Measurements from ENCODE around the gene BNIP2.
A peak's percentile ranks its signal among the peaks of the same experiment; 100 is the strongest.
"Not testable (repeated sequence)": the region's sequence is repeated elsewhere in the genome, so short reads cannot be mapped to it uniquely, and the experiment has no call there.

The BNIP2 gene, protein sequence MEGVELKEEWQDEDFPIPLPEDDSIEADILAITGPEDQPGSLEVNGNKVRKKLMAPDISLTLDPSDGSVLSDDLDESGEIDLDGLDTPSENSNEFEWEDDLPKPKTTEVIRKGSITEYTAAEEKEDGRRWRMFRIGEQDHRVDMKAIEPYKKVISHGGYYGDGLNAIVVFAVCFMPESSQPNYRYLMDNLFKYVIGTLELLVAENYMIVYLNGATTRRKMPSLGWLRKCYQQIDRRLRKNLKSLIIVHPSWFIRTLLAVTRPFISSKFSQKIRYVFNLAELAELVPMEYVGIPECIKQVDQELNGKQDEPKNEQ

GRCh38 chr15:59688782-59689625 is at the start of gene BNIP2:
Gene BNIP2 (minus strand): TSS chr15:59689320. CDS start chr15:59682457, 6,863 bp downstream.
- peak; percentile 83 for DNase-seq (ENCODE audit: low read depth)

GRCh38 chr15:59738676-59739075 is 49.6 kb upstream of the BNIP2 start:
- no peak for DNase-seq (ENCODE audit: low read depth)

- DNase-seq (ENCODE audit: low read depth), result no peak
These were observed 47.1 kb upstream of the BNIP2 start for GRCh38 chr15:59736181-59736580.

GRCh38 chr15:59725151-59725486 is 36.0 kb upstream of the BNIP2 start:
- no peak for DNase-seq (ENCODE audit: low read depth)

DNA sequence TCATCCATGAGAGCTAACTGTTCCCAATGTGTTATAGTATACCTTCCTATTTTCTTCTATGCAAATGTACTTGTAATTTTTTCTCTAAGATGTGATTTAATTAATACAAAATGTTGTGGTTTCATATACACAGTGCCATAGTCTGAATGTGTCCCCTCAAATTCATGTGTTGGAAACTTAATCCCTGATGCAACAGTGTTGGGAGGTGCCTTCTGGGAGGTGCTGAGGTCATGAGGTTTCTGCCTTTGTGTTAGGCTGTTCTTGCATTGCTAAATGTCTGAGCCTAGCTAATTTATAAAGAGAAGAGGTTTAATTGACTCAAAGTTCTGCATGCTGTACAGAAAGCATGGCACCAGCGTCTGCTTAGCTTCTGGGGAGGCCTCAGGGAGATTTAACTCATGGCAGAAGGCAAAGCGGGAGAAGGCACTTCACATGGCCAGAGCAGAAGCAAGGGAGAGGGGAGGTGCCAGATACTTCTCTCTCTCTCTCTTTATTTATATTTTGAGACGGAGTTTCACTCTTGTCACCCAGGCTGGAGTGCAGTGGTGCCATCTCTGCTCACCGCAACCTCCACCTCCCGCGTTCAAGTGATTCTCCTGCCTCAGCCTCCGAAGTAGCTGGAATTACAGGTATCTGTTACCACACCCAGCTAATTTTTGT is 34.7 kb upstream of the BNIP2 start:
- no peak for DNase-seq (ENCODE audit: low read depth)

DNA sequence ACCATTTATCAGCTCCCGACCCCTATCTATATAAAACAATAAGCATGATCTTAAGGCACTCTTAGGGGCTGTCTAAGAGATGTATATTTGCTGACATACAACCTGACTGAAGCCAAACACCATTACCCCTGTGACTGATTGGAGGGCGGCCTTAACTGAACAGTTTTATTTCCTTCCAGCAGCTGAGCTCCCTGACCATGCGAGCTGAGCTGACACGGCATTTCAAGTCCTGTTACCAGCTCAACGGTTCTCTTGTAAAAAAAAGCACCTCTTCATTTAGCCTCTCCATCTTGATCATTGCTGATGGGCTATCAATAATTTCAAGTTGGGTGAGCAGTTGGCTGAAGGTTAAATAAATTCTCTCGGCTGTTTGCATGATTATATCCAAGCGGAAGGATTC is 33.4 kb upstream of the BNIP2 start:
- DNase-seq (ENCODE audit: low read depth), result no peak

- no peak for DNase-seq (ENCODE audit: low read depth)
These were observed 32.9 kb upstream of the BNIP2 start for GRCh38 chr15:59722037-59722436.

- DNase-seq (ENCODE audit: low read depth), result no peak
These were observed 32.3 kb upstream of the BNIP2 start for GRCh38 chr15:59721411-59721810.

GRCh38 chr15:59713177-59713576 is 24.1 kb upstream of the BNIP2 start:
- no peak for DNase-seq (ENCODE audit: low read depth)

DNA sequence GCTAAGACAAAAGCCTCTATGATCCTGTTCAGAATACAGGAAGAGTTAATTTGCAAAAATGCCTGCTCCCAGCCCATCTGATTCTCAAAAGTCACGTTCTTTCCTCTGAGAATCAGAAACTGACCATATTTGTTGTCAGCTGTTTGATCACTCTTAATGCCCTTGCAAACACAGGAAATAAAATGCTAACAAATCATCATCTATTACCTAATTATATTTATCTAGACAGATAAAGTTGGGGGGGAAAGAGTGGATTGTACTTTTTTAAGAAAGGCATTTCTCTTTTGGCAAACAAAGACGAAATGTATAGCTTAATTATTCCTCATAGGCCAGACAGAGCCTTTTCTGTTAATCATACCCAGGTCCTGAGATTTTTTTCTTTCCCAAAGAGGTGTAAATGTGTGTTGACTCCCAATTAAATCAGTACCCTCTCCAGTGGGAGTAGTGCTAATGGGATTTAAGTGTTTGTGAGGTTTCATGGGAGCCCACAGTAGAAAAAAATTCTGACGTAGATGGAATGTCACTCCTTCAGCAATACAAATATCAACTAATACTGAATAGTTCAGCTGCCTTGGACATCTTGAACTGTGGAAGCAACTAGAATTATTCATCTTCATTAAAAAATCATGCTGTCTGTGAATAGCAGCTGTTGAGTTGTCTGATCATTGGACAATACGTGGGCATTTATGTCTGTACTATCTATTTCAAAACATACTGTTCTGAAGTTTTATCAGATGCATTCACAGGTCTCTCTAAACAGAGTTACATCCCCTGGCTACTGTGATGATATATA is 22.5 kb upstream of the BNIP2 start:
- no peak for DNase-seq (ENCODE audit: low read depth)

- DNase-seq (ENCODE audit: low read depth), result no peak
These were observed 18.5 kb upstream of the BNIP2 start for GRCh38 chr15:59707619-59708018.

DNA sequence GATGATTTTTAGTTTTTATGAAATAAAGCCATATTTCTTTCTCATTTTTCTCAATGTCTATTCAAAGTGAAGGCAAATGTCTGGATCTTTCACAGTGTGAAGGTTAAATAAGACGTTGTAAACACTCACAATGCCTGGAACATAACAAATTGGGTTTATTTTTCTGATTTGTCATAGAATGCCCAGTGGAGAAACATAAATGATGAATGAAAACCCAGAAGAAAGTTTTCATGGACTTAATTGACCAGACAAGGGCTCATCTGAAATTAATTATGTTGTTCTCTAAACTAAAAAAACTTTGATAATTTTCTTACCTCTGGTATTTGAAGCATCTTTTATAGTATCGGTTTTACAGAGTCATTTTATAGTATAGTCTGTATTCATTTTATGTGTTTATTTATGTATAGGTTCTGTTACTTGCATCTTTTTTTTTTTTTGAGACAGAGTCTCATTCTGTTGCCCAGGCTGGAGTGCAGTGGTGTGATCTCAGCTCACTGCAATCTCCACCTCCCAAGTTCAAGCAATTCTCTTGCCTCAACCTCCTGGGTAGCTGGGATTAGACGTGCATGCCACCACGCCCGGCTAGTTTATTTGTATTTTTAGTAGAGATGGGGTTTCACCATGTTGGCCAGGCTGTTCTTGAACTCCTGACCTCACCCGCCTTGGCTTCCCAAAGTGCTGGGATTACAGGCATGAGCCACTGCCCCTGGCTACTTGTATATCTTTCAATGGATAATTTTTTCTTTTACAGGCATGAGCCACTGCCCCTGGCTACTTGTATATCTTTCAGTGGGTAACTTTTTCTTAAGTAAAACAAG is 15.1 kb upstream of the BNIP2 start:
- DNase-seq (ENCODE audit: low read depth), result no peak

DNA sequence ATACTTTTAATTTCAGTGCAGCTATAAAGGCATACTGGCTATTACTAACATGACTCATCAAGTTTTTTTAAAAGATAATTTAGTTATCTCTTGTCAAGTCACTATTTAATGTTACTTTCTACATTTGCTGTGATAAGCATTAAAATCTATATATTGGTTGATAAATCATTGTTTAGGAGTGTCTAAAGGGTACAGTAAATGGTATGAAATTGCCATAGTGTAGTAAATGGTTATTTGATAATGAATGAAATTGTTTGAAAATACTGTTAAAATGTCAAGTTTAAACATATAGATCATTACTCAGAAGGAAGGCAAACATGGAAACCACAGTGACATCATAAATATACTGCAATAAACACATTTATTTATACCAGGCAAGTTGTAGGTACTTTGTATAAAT is 13.2 kb upstream of the BNIP2 start:
- no peak for DNase-seq (ENCODE audit: low read depth)

GRCh38 chr15:59701880-59702279 is 12.8 kb upstream of the BNIP2 start:
- DNase-seq (ENCODE audit: low read depth), result no peak

DNA sequence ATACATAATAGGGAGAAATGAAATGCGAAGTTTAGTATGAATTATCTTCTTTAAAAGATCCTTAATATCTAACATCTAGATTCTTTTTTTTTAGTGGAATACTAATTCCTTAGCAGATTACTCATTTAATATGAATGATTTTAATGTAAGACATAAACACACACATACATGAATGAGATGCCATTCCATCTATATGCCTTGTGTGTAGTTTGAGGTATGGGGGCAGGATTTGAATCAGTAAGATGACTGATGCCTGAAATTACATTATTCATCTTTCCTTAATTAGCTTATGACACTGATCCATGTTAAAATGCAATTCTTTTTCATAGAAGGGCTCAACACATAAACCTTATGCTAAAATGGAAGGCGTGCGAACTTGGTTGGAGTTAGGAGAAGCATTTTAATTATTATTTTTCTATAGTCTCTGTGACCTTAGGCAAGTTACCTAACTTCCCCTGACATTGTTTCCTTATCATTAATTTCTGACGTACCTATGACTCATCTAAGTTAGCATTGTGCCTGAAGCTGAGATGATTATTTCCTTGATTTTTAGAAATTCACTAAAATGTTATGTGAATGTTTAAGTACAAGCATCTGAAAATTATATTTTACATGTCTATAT is 10.8 kb upstream of the BNIP2 start:
- DNase-seq (ENCODE audit: low read depth), result no peak

- DNase-seq (ENCODE audit: low read depth), result not testable (repeated sequence)
These were observed 8.9 kb upstream of the BNIP2 start for GRCh38 chr15:59698065-59698464.

GRCh38 chr15:59696332-59696731 is 7.2 kb upstream of the BNIP2 start:
- no peak for DNase-seq (ENCODE audit: low read depth)

DNA sequence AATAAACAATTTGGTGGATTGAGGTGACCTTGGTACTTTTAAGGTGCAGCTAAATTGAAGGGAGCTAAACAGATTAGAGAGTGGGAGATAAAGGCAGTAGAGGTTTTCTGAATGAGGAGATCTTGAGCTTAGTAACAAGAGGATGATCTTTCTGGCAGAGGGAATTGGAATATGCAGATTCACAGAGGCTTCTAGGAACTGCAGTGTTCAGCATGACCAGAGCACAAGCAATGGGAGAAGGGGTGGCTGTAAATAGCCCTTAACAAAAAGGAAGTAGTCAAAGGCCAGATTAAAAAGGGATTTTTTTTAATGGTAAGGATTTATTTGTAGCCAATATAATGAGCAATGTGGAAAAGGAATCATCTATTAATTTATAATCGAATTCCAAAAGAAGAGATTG is 5.7 kb upstream of the BNIP2 start:
- DNase-seq (ENCODE audit: low read depth), result no peak

GRCh38 chr15:59691194-59691805 is 2.2 kb upstream of the BNIP2 start:
- DNase-seq (ENCODE audit: low read depth), result peak; percentile 7

- DNase-seq (ENCODE audit: low read depth), result peak; percentile 17
These were observed 611 bp upstream of the BNIP2 start for GRCh38 chr15:59689626-59690236.
